ENCODE measurements around the gene TCF7L1.

Gene TCF7L1

DNA sequence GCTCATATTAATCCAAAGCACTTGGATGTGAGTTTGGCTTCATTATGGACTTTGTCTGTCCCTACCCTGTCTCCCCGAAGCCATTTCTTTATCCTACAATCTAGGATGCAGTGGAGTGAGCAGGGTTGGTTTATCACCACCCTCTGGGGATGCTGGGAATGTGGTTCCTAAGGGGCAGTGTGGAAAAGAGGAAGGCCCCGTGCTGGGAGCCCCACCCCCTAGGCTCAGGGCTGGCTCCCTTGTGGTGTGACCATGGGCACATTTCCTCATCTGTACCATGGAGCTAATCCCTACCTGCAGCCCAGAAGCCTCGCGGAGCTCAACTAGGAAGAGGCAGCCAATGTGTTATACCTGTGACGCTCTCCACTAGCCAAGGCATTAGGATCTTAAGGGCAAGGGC, 102.1 kb downstream of the TCF7L1 start:
- H3K4me3 ChIP-seq (ENCODE audit: low read depth, low read length) = no peak overlapping the region
- in situ Hi-C loops (cut with HindIII; ENCODE audit: low sequenced_read_pairs) = no loop called here
- DNase-seq (ENCODE audit: low read depth) = no peak
- TF ChIP-seq, protein P1, sequence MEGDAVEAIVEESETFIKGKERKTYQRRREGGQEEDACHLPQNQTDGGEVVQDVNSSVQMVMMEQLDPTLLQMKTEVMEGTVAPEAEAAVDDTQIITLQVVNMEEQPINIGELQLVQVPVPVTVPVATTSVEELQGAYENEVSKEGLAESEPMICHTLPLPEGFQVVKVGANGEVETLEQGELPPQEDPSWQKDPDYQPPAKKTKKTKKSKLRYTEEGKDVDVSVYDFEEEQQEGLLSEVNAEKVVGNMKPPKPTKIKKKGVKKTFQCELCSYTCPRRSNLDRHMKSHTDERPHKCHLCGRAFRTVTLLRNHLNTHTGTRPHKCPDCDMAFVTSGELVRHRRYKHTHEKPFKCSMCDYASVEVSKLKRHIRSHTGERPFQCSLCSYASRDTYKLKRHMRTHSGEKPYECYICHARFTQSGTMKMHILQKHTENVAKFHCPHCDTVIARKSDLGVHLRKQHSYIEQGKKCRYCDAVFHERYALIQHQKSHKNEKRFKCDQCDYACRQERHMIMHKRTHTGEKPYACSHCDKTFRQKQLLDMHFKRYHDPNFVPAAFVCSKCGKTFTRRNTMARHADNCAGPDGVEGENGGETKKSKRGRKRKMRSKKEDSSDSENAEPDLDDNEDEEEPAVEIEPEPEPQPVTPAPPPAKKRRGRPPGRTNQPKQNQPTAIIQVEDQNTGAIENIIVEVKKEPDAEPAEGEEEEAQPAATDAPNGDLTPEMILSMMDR (IDR thresholded peaks at IDR 0.05; ENCODE audit: low read depth, low read length, missing control alignments) = no peak

DNA sequence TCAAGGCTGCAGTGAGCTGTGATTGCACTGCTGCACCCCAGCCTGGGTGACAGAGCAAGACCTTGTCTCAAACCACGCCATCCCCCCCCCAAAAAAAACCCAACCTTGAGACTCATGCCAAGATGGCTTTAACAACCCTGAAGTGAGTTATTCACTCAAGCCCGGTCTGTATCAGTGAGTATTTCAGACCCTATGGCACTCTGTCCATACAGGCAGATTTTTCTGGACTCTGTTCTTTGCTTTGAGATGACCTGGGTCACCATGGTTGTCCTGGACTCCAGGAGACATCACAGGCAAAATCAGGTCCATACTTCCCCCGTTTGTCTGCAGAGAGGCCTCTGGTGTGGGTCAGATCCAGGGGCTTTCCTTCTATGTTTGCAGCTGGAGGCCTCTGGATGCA, 102.9 kb downstream of the TCF7L1 start:
- DNase-seq (ENCODE audit: low read depth) = no peak
- in situ Hi-C loops (cut with HindIII; ENCODE audit: low sequenced_read_pairs) = no loop called here
- H3K4me3 ChIP-seq (ENCODE audit: low read depth, low read length) = no peak overlapping the region
- TF ChIP-seq, protein P1 (IDR thresholded peaks at IDR 0.05; ENCODE audit: low read depth, low read length, missing control alignments) = no peak

DNA sequence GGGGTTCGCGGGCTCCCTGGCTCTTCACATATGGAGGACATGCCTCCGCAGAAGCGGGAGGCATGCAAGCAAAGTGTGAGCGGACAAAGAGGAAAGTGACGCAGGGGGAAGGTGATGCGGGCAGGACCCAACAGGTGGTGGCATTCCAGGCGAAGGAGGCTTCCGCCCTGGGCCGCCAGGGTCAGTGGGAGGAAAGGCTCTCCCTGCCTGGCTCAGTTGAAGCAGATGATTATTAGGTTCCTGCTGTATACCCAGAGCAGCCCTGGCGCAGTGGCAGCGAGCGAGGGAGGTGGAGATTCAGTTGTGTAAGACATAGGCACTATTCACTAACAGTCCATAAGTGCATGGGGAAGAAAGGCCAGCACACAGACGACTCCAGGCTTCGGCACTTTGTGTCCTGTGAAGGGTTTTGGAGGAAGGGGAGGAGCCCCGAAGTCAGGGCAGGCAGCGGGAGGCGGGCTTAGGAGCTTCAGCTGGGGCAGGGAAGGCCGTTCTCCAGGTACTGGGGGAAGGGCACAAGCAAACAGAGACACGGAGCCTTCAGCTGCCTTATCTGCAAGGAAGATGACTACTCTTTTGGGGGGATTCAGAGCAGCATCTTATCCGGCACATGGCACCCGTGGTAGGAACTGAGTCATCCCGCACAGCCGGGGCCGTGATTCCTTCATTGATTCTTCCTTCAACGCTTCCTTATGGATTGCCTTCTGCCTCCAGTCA, 104.8 kb downstream of the TCF7L1 start:
- in situ Hi-C loops (cut with HindIII; ENCODE audit: low sequenced_read_pairs) = no loop called here
- no peak overlapping the region for H3K4me3 ChIP-seq (ENCODE audit: low read depth, low read length)
- no peak for DNase-seq (ENCODE audit: low read depth)
- TF ChIP-seq, protein P1 (IDR thresholded peaks at IDR 0.05; ENCODE audit: low read depth, low read length, missing control alignments) = no peak

DNA sequence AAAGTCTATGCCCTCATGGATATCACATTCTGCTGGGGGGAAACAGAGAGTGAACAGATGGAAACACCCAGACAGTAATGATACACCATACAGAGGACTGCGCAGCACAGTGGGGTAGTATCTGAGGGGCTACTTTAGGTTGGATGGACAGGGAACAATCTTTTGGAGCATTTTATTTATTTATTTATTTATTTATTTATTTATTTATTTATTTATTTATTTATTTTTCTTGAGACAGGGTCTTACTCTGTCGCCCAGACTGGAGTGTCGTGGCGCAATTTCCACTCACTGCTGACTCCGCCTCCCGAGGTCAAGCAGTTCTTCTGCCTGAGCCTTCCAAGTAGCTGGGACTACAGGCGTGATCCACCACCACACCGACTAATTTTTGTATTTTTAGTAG, 105.4 kb downstream of the TCF7L1 start:
- in situ Hi-C loops (cut with HindIII; ENCODE audit: low sequenced_read_pairs) = no loop called here
- TF ChIP-seq, protein P1 (IDR thresholded peaks at IDR 0.05; ENCODE audit: low read depth, low read length, missing control alignments) = no peak
- H3K4me3 ChIP-seq (ENCODE audit: low read depth, low read length) = no peak overlapping the region
- DNase-seq (ENCODE audit: low read depth) = no peak

DNA sequence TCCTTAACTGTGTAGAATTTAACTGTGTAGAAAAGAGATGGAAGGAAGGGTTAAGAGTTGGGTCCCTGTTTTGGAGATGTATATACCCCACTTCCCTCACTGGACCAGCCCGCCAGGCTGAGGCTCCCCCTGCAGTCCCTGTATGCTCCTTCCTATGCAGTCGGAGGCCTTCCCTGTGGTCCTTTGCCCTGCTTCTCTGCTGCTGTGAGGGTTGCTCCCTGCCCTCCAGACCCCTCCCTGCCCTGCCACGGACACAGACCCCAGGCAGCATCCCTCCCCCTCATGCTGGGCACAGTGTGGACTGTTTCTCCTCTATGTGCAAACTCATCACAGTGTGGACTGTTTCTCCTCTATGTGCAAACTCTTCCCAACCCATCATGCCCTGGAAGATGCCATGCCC, 105.9 kb downstream of the TCF7L1 start:
- no peak for DNase-seq (ENCODE audit: low read depth)
- in situ Hi-C loops (cut with HindIII; ENCODE audit: low sequenced_read_pairs) = no loop called here
- TF ChIP-seq, protein P1 (IDR thresholded peaks at IDR 0.05; ENCODE audit: low read depth, low read length, missing control alignments) = no peak
- no peak overlapping the region for H3K4me3 ChIP-seq (ENCODE audit: low read depth, low read length)

DNA sequence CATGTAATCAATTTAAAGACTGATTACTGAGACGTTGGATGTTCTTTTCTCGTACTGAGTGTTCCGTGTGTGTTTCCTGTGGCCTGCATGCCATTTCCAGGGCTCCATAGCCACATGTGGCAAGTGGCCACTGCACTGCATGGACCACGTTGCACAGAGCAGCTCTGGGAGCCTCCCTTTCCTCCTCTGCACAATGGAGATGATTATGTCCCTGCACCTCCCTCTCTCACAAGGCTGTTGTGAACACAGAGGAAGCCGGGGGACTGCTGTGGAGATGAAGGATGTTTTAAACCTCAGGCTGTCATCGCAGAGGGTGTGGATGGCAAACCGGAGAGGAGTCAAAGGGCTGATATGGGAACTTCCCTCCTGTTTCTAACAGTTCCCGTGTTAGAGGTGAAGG, 106.9 kb downstream of the TCF7L1 start:
- DNase-seq (ENCODE audit: low read depth) = no peak
- no peak overlapping the region for H3K4me3 ChIP-seq (ENCODE audit: low read depth, low read length)
- TF ChIP-seq, protein P1 (IDR thresholded peaks at IDR 0.05; ENCODE audit: low read depth, low read length, missing control alignments) = no peak
- in situ Hi-C loops (cut with HindIII; ENCODE audit: low sequenced_read_pairs) = loop anchor here (5.0 kb wide), 1 partner anchor 93 kb away; no protein-coding TSS in a partner anchor

Data from astrocyte of the cerebellum (primary cell).